Measurements from ENCODE around the gene PCF11. TPM values are rescaled to one million over a fixed set of nuclear protein-coding genes. Genes with fewer than 3 reads are reported as not detected.
A peak's percentile ranks its signal among the peaks of the same experiment; 100 is the strongest.

PCF11 gene
- total and polyA plus RNA-seq, 2 of the 13 experiments (the other 11 are each of a cell fraction or from before 2014, with no cell fraction given), result 40.3 to 47.7 TPM

- TF ChIP-seq RNF219 (CRISPR knock-in tag; IDR thresholded peaks at IDR 0.05), result no peak
- peak; percentile 95 for TF ChIP-seq DRAP1 (CRISPR knock-in tag; IDR thresholded peaks at IDR 0.05)
- TF ChIP-seq ARID2 (CRISPR knock-in tag; IDR thresholded peaks at IDR 0.05; ENCODE audit: borderline replicate concordance), result no peak
- TF ChIP-seq ZNF138 (CRISPR knock-in tag; IDR thresholded peaks at IDR 0.05; ENCODE audit: low read depth), result no peak
- no peak for TF ChIP-seq ZNF720 (CRISPR knock-in tag; IDR thresholded peaks at IDR 0.05)
- no peak for TF ChIP-seq SNAPC4 (CRISPR knock-in tag; IDR thresholded peaks at IDR 0.05)
- TF ChIP-seq ZNF232 (CRISPR knock-in tag; IDR thresholded peaks at IDR 0.05; ENCODE audit: borderline replicate concordance), result no peak
- TF ChIP-seq ZNF570 (CRISPR knock-in tag; IDR thresholded peaks at IDR 0.05; ENCODE audit: borderline replicate concordance), result no peak
- peak; percentile 25; the same call in 1 of the 2 replicates for TF ChIP-seq KDM2A (CRISPR knock-in tag; IDR thresholded peaks at IDR 0.05; ENCODE audit: borderline replicate concordance, low read depth)
- no peak; the same call in 1 of the 2 replicates for TF ChIP-seq HOMEZ (CRISPR knock-in tag; IDR thresholded peaks at IDR 0.05; ENCODE audit: low read depth)
- TF ChIP-seq ZNF605 (CRISPR knock-in tag; IDR thresholded peaks at IDR 0.05), result peak; percentile 35
- TF ChIP-seq ZNF235 (CRISPR knock-in tag; IDR thresholded peaks at IDR 0.05; ENCODE audit: borderline replicate concordance), result no peak
- TF ChIP-seq SP140L (CRISPR knock-in tag; IDR thresholded peaks at IDR 0.05; ENCODE audit: borderline replicate concordance), result no peak
- no peak for TF ChIP-seq ZNF883 (CRISPR knock-in tag; IDR thresholded peaks at IDR 0.05; ENCODE audit: not compliant biosample characterization)
- TF ChIP-seq GLI4 (CRISPR knock-in tag; IDR thresholded peaks at IDR 0.05; ENCODE audit: borderline replicate concordance), result 0 out of 2 replicates have a peak, but pooled peaks have one; percentile 24
- TF ChIP-seq ZNF275 (CRISPR knock-in tag; IDR thresholded peaks at IDR 0.05; ENCODE audit: borderline replicate concordance), result no peak
- TF ChIP-seq GTF3A (CRISPR knock-in tag; conservative IDR thresholded peaks at IDR 0.05), result no peak
- TF ChIP-seq POLR2A (IDR thresholded peaks at IDR 0.05; ENCODE audit: insufficient read depth in 1 of 2, low read depth in 2 of 2, low read length in 2 of 2), result peak; percentile 96 to 98
- peak; percentile 17; the same call in 1 of the 2 replicates for TF ChIP-seq NFATC3 (CRISPR knock-in tag; IDR thresholded peaks at IDR 0.05)
- TF ChIP-seq NCOA5 (CRISPR knock-in tag; IDR thresholded peaks at IDR 0.05), result no peak
Observed at GRCh38 chr11:83156996-83157593, at the start of gene PCF11 (continued).
